ENCODE results near the gene HNF1B.

GRCh38 chr17:37750768-37751475 is 6.1 kb upstream of the HNF1B start:
- TF ChIP-seq FOXK2 (IDR thresholded peaks at IDR 0.05) (no peak), HDGF (IDR thresholded peaks at IDR 0.05; ENCODE audit: borderline replicate concordance) (no peak), NFRKB (IDR thresholded peaks at IDR 0.05) (no peak), FOXM1 (IDR thresholded peaks at IDR 0.05; ENCODE audit: borderline replicate concordance) (no peak), SP1 (IDR thresholded peaks at IDR 0.05) (no peak), SUZ12 (IDR thresholded peaks at IDR 0.05) (no peak), BHLHE40 (IDR thresholded peaks at IDR 0.05; ENCODE audit: borderline replicate concordance) (no peak), ARNT (IDR thresholded peaks at IDR 0.05) (no peak), LEF1 (IDR thresholded peaks at IDR 0.05; ENCODE audit: borderline replicate concordance) (no peak), ELF4 (IDR thresholded peaks at IDR 0.05) (no peak), PKNOX1 (IDR thresholded peaks at IDR 0.05) (no peak), FOXA1 (IDR thresholded peaks at IDR 0.05) (no peak)

Measured in HEK293T (cell line).